ENCODE measurements around the gene GCGR.

The GCGR gene

DNA sequence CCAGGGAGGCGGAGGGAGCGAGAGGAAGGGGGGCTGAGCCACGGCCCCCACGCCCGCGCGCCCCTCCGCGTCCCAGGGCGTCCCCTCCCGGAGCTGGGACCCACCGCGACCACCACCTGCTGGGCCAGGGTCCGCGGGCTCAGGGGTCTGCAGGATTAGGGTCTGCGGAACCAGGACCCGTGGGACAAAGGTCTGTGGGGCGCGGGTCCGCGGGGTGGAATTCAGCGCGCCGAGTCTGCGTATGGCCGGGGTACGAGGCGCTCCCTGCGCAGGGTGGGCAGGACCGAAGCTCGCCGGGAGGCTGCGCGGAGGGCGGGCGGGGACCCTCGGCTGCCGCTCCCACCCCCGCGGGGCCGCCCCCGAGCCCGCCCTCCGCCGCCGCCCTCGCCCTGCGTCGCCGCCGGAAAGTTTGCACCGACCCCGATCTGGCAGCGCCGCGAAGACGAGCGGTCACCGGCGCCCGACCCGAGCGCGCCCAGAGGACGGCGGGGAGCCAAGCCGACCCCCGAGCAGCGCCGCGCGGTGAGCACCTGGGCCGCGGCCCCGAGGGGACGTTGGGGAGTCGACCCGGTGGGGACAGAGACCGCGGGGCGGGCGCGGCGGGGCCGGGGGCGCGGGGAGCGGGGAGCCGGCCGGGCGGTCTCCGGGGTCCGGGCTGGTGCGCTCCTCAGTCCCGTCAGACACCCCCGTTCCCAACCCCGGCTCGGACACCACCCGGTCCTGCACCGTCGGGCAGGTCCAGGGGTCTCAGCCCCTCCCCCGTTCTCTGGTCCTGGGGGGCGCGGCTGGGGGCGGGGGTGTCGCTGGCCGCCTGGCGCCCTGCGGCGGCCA, at the start of gene GCGR:
TSS of gene GCGR (plus strand) at position 423 of the 831 bp plus-strand sequence. CDS start 4,869 bp downstream, outside the sequence.
- ATAC-seq (no peak), DNase-seq (no peak)
- no peak within 1 kb of the TSS for H3K27ac Mint-ChIP-seq
- peaks cover 2% of the 10 kb centered on the region for H3K4me1 Mint-ChIP-seq
- H3K9me3 Mint-ChIP-seq = no peaks in the 10 kb centered on the region
- H3K4me3 Mint-ChIP-seq = no peak within 1 kb of the TSS
- H3K36me3 Mint-ChIP-seq (ENCODE audit: low read depth) = no peaks in the 10 kb centered on the region
- H3K27me3 Mint-ChIP-seq = peaks cover 49% of the 10 kb centered on the region

DNA sequence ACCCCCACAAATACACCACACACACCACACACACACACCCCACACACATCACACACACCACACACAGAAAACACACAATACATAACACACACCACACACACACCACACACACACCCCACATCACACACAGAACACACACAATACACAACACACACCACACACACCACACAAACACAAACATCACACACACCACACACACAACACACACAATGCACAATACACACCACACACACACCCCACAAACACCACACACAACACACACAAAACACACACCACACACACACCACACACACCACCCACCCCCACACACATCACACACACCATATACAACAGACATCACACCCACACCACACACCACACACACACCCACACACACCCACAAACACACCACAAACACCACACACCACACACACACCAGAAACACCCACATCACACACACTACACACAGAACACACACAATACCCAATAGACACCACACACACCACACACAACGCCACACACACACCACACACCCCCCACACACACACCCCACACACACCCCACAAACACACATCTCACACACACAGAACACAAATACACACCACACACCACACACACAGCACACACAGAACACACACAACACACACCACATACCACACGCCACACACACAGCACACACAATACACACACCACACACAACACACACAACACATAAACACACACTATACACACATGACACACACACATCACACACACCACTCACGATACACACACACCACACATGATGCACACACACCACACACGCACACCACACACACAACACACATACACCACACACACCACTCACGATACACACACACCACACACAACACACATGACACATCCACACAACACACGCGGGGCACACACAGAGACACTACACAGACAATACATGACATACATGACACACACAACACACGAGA, 11.0 kb upstream of the GCGR start:
- H3K9me3 Mint-ChIP-seq = no peaks in the 10 kb centered on the region
- H3K4me1 Mint-ChIP-seq = no peaks in the 10 kb centered on the region
- DNase-seq (no peak), ATAC-seq (no peak)
- H3K27ac Mint-ChIP-seq = no peak overlapping the region
- H3K27me3 Mint-ChIP-seq = peaks cover 3% of the 10 kb centered on the region
- no peak overlapping the region for H3K4me3 Mint-ChIP-seq
- H3K36me3 Mint-ChIP-seq (ENCODE audit: low read depth) = no peaks in the 10 kb centered on the region

DNA sequence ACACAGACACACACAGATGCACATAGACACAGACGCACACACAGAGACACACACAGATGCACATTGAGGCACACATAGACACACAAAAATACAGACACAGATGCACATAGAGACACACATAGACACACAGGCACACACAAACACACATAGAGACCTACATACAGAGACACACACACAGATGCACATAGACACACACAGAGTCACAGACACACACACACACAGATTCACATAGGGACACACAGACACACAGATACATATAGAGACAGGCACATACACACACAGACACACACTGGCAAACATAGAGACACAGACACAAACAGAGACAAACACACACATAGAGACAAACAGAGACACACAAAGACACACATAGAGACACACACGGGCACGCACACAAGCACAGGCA, 9.9 kb upstream of the GCGR start:
- H3K9me3 Mint-ChIP-seq = no peaks in the 10 kb centered on the region
- DNase-seq (no peak), ATAC-seq (no peak)
- H3K36me3 Mint-ChIP-seq (ENCODE audit: low read depth) = no peaks in the 10 kb centered on the region
- peaks cover 4% of the 10 kb centered on the region for H3K27me3 Mint-ChIP-seq
- H3K4me3 Mint-ChIP-seq = no peak overlapping the region
- H3K4me1 Mint-ChIP-seq = no peaks in the 10 kb centered on the region
- no peak overlapping the region for H3K27ac Mint-ChIP-seq

DNA sequence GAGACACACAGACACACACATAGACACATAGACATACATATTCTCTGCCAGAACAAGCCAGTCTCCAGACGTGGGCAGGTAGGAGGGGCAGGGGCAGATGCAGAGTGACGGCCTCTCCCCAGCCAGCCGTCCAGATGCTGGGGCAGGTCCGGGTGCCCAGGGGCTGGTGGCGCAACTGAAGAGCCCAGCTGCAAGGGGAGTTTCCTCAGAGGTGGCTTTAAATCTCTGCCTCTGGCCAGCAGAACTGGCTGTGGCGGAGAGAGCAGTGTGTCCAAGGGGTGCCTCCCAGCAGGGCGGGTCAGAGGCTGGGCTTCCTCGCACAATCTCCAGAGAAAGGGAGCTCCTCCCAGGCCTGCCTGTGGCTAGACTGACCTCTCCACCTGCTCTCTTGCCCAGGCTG, 9.4 kb upstream of the GCGR start:
- no peak for DNase-seq
- H3K4me3 Mint-ChIP-seq = no peak overlapping the region

DNA sequence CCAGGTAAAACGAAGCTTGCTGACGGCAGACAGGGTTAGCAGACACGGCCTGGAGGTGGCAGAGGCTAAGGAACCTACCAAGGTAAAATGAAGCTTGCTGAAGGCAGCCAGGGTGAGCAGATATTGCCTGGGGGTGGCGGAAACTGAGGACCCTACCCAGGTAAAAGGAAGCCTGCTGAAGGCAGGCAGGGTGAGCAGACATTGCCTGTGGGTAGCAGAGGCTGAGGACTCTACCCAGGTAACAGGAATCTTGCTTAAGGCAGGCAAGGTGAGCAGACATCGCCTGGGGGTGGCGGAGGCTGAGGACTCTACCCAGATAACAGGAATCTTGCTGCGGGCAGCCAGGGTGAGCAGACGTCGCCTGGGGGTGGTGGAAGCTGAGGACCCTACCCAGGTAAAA, 2.6 kb upstream of the GCGR start:
- Mint-ChIP-seq H3K27me3 (peaks cover 46% of the 10 kb centered on the region), H3K4me3 (no peak overlapping the region), H3K4me1 (peaks cover 2% of the 10 kb centered on the region), H3K27ac (no peak overlapping the region), H3K36me3 (ENCODE audit: low read depth) (no peaks in the 10 kb centered on the region), H3K9me3 (no peaks in the 10 kb centered on the region)
- DNase-seq (no peak), ATAC-seq (no peak)

More for the DNA sequence above, 9.4 kb upstream of the GCGR start:
- H3K9me3 Mint-ChIP-seq = no peaks in the 10 kb centered on the region
- ATAC-seq = no peak
- H3K4me1 Mint-ChIP-seq = no peaks in the 10 kb centered on the region
- no peaks in the 10 kb centered on the region for H3K36me3 Mint-ChIP-seq (ENCODE audit: low read depth)
- H3K27ac Mint-ChIP-seq = no peak overlapping the region
- peaks cover 8% of the 10 kb centered on the region for H3K27me3 Mint-ChIP-seq

DNA sequence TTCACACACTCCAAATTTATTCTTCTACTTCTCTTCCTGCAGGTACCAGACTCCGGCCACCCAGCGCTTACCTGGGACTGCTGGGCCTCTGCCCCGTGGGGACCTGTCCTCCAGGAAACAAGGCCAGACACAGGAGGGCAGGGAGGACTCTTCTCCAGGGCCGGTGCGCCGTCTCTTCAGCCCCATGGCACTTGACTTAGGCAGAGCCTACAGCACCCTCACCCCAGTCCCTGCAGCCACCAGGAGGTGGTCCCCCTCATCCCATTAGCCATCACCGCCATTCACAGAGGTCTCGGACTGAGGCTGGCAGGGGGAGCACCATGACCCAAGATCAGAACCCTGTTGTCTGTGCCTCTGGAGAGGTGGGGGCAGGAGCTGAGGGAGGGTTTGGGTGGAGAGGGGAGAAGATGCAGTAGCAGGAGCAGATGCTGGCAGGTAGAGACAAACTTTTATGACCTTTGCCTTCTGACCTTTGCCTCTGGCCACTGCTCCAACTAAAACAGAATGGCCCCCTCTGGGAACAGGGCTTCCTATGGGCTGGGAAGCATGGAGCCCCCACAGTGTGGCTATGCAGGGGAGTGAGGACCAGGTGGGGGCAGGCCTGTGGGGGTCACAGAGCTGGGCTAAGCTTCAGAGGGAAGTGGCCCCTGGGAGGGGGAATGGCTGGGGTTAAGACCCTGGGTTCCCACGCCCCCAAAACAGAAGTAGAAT, 1.7 kb upstream of the GCGR start:
- ATAC-seq (no peak), DNase-seq (no peak)
- Mint-ChIP-seq H3K27ac (no peak overlapping the region), H3K4me3 (no peak overlapping the region), H3K27me3 (peaks cover 46% of the 10 kb centered on the region), H3K36me3 (ENCODE audit: low read depth) (no peaks in the 10 kb centered on the region), H3K9me3 (no peaks in the 10 kb centered on the region), H3K4me1 (peaks cover 2% of the 10 kb centered on the region)

DNA sequence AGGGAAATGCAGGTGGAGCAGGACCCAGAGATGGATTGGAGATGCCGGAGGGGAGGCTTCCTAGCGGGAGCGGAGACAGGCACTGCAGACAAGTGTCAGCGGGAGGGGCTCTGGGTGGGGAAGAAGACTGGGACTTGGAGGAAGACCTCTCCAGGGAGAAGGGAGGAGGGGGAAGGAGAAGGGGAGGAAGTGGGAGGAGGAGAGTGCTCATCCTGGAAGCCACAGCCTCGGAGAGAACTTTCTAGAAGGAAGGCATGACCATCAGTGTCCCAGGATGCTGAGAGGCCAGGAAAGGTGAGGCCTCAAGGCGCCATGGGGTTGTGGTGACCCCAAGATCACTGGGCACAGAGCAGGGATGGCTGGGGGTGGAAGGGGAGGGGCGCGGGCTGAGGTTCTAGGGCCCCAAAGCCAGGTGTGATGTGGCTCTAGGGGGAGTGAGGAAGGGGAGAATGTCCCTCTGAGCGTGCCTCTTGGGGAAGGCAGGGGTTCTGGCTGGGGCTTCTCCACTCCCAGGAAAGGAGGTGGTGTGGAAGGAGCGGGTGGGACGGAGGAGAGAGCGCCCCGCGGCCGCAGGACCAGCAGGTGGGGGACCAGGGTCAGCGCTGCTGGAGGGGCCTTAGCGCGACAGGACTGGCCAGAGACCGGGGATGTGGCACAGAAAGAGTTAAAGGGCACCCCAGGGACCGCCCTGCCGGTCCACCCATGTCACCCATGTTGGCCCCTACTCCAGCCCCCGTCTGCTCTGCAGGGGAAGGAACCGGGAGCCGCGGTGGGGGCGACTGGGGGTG, 900 bp upstream of the GCGR start:
- H3K27me3 Mint-ChIP-seq = peaks cover 49% of the 10 kb centered on the region
- no peak overlapping the region for H3K27ac Mint-ChIP-seq
- no peak for ATAC-seq
- H3K4me3 Mint-ChIP-seq = no peak overlapping the region
- no peaks in the 10 kb centered on the region for H3K36me3 Mint-ChIP-seq (ENCODE audit: low read depth)
- no peaks in the 10 kb centered on the region for H3K9me3 Mint-ChIP-seq
- peaks cover 2% of the 10 kb centered on the region for H3K4me1 Mint-ChIP-seq
- no peak for DNase-seq

DNA sequence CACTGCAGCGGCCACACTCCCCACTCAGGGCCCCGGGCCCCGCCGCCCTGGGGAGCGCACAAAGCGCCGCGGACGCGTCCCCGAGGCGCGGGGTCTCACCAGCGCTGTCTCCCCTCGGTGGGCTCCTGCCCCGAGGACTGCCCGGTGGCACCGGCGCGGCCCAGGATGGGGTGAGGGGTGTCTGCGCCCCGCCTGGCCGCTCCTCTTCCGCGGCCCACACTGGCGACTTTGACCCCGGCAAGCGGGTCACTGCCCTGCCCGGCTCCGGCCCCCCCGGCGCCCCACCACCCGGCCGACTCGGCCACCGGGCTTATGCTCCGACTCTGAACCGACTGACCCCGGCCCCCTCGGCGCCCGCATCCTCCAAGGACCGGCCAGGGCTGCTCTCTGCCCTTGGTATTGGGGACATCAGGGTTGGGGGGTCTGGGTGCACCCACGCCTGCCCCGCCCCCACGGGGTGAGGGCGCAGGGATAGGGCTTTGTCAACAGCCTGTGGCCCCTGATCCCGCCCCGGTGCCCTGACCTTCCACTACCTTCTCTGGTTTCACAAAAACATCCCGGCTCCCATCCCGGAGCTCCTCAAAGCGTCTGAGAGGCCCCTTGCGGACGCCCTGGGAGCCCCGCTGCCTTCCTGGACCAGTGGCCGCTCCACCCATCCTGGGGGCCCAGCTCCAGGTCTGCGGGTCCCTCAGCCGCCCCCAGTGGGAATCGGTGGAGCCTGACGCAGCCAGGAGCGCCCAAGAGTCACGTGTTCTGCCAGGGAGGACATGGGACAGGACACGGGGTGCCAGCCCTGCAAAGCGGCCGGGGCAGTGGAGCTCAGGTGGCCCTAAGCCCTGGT, 829 bp downstream of the GCGR start:
- no peak overlapping the region for H3K4me3 Mint-ChIP-seq
- ATAC-seq = no peak
- DNase-seq = no peak
- H3K27me3 Mint-ChIP-seq = peaks cover 51% of the 10 kb centered on the region
- peaks cover 2% of the 10 kb centered on the region for H3K4me1 Mint-ChIP-seq
- no peaks in the 10 kb centered on the region for H3K9me3 Mint-ChIP-seq
- no peak overlapping the region for H3K27ac Mint-ChIP-seq
- no peaks in the 10 kb centered on the region for H3K36me3 Mint-ChIP-seq (ENCODE audit: low read depth)

DNA sequence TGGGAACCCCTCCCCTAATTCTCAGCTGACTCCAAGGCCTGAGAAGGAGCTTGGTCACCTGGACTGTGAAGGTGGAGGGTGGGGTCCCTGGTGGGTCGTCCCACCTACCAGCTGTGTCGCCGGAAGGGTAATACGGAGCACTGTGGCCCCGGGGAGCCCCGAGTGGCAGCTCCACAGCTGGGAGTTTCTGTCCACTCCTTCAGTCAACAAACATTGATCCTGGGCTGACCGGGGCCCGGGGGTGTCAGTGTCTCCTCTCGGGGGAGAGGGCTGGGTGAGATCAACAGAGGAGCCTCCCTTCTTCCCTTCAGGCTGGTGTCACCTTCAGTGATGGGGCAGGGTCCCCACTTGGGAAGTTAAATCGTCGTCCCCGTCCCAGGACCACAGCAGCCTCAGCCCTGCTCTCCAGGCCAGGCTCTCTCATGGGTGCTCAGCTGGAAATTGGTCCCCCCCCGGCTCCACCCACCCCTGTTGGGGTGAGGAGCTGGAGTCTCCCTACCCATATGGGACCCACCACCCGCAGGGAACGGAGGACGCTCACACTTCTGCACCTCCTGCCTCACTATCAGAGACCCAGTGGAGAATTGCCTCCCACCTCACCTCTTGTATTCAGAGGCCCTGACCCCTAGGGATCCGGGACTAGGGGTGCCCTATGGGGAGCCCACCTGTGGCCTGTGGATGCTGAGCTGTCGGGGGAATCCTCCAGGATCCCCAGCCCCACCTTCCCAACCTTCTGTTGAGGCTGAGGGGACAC, 1.9 kb downstream of the GCGR start:
- Mint-ChIP-seq H3K4me3 (no peak overlapping the region), H3K4me1 (peaks cover 2% of the 10 kb centered on the region), H3K27ac (no peak overlapping the region), H3K9me3 (no peaks in the 10 kb centered on the region), H3K36me3 (ENCODE audit: low read depth) (no peaks in the 10 kb centered on the region), H3K27me3 (peaks cover 45% of the 10 kb centered on the region)
- DNase-seq (no peak), ATAC-seq (no peak)

DNA sequence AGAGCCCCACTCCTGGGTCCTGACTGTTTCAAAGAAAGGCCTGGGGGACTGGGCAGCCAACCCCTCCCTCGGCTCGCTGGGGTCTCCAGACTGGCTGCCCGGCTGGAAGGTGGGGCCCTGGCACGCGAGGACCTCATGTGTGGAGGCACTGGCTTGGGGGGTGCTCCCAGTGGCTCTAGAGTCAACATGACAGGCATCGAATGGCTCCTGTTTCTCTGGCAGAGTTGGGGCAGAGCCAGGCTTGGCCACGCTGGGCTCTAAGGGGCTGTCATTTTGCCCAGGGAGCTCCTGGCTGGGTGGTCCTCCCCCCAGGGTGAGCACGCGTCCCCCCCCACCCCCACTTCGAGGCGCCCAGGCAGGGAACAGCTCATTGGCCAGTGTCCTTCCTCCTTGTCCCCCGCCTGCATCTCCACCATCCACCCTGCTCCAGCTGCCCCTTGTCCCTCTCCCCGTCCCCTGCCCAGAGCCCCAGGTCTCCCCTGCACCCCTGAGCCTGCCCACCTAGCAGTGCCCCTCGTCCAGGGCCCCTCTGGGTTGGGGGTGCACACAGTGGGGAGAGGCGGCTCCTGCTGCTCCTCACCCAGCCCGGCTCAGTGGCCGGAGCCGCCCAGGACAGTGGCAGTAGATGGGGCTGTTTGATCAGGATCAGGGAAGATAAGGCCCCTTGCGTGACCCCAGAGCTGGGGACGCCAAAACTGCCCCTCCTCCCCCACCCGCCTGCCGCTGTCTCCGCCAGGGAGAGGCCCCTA, 2.7 kb downstream of the GCGR start:
- H3K4me3 Mint-ChIP-seq = no peak overlapping the region
- H3K27me3 Mint-ChIP-seq = peaks cover 39% of the 10 kb centered on the region
- no peak overlapping the region for H3K27ac Mint-ChIP-seq
- peaks cover 2% of the 10 kb centered on the region for H3K4me1 Mint-ChIP-seq
- no peaks in the 10 kb centered on the region for H3K36me3 Mint-ChIP-seq (ENCODE audit: low read depth)
- DNase-seq (no peak), ATAC-seq (no peak)
- H3K9me3 Mint-ChIP-seq = no peaks in the 10 kb centered on the region

DNA sequence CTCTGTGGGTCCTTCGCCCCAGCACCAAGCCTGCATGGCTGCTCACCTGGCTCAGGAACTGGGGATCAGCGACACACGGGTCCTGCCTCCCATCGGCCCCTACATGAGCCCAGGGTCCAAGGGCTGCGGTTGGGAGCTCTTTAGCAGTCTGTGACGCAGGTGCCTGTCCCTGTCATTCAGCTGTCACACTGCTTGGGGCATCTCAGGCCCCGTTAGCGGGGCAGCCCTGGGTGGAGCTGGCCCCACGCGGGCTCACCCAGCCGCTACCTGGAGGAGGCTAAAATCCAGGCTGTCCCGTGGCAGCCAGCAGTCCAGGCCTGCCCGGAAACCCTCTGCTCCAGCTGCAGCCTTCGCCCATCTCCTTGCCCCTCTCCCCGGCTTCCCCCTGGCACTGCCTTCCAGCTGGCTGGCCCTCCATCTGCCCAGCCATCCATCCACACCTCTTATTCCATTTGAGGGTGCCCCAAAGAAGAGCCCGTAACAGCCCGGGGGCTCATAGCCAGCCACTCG, 3.3 kb downstream of the GCGR start:
- H3K27ac Mint-ChIP-seq = no peak overlapping the region
- no peak overlapping the region for H3K4me3 Mint-ChIP-seq
- peaks cover 32% of the 10 kb centered on the region for H3K27me3 Mint-ChIP-seq
- DNase-seq = no peak
- H3K9me3 Mint-ChIP-seq = no peaks in the 10 kb centered on the region
- H3K4me1 Mint-ChIP-seq = peaks cover 2% of the 10 kb centered on the region
- H3K36me3 Mint-ChIP-seq (ENCODE audit: low read depth) = no peaks in the 10 kb centered on the region
- ATAC-seq = no peak

DNA sequence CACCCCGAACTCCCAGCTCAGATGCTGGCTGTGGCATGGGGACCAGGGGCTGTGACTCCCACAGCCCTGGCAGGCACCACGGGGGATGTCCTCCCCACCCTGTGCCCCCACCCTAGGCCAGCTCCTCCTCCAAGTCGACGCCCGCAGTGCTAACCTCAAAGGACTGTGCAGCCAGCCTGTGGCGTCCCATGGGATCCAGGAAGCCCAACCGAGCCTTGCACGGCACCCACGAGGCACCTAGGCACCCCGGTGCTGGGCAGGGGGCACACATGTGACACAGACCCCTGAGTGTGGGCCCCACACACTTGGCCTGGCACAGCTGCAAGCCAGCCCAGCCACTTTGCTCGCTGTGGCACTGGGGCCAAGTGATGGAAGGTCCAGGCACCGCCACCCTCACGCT, 3.9 kb downstream of the GCGR start:
- DNase-seq (no peak), ATAC-seq (no peak)
- Mint-ChIP-seq H3K36me3 (ENCODE audit: low read depth) (no peaks in the 10 kb centered on the region), H3K9me3 (no peaks in the 10 kb centered on the region), H3K4me3 (no peak overlapping the region), H3K27me3 (peaks cover 26% of the 10 kb centered on the region), H3K4me1 (peaks cover 2% of the 10 kb centered on the region), H3K27ac (no peak overlapping the region)

Measured in activated naive CD8-positive, alpha-beta T cell treated with anti-CD3 and anti-CD28 coated beads, Interleukin-2, amount 50 U/mL, for 24 hours (primary cell).